KMS-11 (cell line): ENCODE data around the gene GDPD1.
"Not testable (repeated sequence)": the region's sequence is repeated elsewhere in the genome, so short reads cannot be mapped to it uniquely, and the experiment has no call there.

Source experiments
- H2AFZ ChIP-seq: fragments of 200-600 bp; sonication (generic); 2 replicates; pipeline ENCODE4 v1.6.1; 2016; ENCODE audit warnings: antibody characterized with exemption, mixed run types, low read depth
- H3K27ac ChIP-seq: fragments of 200-600 bp; sonication (generic); 2 replicates; pipeline ENCODE4 v1.6.1; 2016; ENCODE audit warnings: mild to moderate bottlenecking, mixed run types
- H3K27me3 ChIP-seq: fragments of 200-600 bp; sonication (generic); 2 replicates; pipeline ENCODE4 v1.6.1; 2017; ENCODE audit warnings: mild to moderate bottlenecking, low read depth, mixed run types, moderate library complexity; ENCODE audit not compliant: insufficient read depth
- H3K36me3 ChIP-seq: fragments of 200-600 bp; sonication (generic); 2 replicates; pipeline ENCODE4 v1.6.1; 2017; ENCODE audit warnings: mild to moderate bottlenecking, mixed run types; ENCODE audit not compliant: insufficient read depth
- H3K4me1 ChIP-seq: fragments of 200-600 bp; sonication (generic); 2 replicates; pipeline ENCODE4 v1.6.1; 2016; ENCODE audit warnings: mild to moderate bottlenecking, low read depth, mixed run types; ENCODE audit not compliant: poor library complexity, severe bottlenecking
- H3K4me2 ChIP-seq: fragments of 200-600 bp; sonication (generic); 2 replicates; pipeline ENCODE4 v1.7.0; 2016; ENCODE audit warnings: mild to moderate bottlenecking, mixed run types
- H3K4me3 ChIP-seq: fragments of 200-600 bp; sonication (generic); IDR thresholded peaks from 2 replicates; pipeline ENCODE4 v1.6.1; 2017; ENCODE audit warnings: low read depth, low read length, mixed read lengths; ENCODE audit not compliant: insufficient read depth
- H3K79me2 ChIP-seq: fragments of 200-600 bp; sonication (generic); 2 replicates; pipeline ENCODE4 v1.6.1; 2016; ENCODE audit warnings: low read depth, mixed run types; ENCODE audit not compliant: insufficient read depth
- H3K9ac ChIP-seq: fragments of 200-600 bp; sonication (generic); 2 replicates; pipeline ENCODE4 v1.6.1; 2016; ENCODE audit warnings: mild to moderate bottlenecking, mixed run types
- H4K20me1 ChIP-seq: fragments of 200-600 bp; sonication (generic); 2 replicates; pipeline ENCODE4 v1.6.1; 2016; ENCODE audit warnings: mild to moderate bottlenecking, mixed run types; ENCODE audit not compliant: insufficient read depth
- TF ChIP-seq, protein P1 (sequence below): fragments of 200-600 bp; sonication (generic); conservative IDR thresholded peaks from 2 replicates; pipeline ENCODE4 v1.6.1; 2017; ENCODE audit warnings: low read depth, mild to moderate bottlenecking, antibody characterized with exemption, low read length, moderate library complexity, mixed read lengths

Gene GDPD1

DNA sequence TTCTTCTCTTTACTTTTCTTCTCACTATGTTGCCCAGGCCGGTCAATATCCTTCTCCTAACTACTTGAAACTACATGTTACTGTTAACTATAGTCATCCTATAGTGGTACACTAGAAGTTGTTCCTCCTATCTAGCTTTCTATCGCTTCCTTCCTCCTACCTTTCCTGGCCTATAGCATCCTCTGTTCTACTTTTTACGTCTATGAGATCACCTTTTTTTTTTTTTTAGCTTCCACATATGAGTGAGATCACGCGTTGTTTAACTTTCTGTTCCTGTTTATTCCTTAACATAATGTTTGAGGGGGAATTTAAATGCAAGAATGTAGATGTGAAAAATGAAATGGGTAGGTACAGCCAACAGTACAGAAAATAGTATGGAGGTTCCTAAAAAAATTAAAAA lies 80.6 kb downstream of the GDPD1 start:
- Histone ChIP-seq H4K20me1 (no peaks in the 10 kb centered on the region), H3K36me3 (no peaks in the 10 kb centered on the region), H3K4me2 (no peak overlapping the region), H3K4me3 (no peak overlapping the region), H3K79me2 (no peaks in the 10 kb centered on the region), H3K4me1 (no peaks in the 10 kb centered on the region), H3K27ac (no peak overlapping the region), H3K9ac (no peak overlapping the region), H2AFZ (no peak overlapping the region), H3K27me3 (no peaks in the 10 kb centered on the region)
- TF ChIP-seq, protein P1, sequence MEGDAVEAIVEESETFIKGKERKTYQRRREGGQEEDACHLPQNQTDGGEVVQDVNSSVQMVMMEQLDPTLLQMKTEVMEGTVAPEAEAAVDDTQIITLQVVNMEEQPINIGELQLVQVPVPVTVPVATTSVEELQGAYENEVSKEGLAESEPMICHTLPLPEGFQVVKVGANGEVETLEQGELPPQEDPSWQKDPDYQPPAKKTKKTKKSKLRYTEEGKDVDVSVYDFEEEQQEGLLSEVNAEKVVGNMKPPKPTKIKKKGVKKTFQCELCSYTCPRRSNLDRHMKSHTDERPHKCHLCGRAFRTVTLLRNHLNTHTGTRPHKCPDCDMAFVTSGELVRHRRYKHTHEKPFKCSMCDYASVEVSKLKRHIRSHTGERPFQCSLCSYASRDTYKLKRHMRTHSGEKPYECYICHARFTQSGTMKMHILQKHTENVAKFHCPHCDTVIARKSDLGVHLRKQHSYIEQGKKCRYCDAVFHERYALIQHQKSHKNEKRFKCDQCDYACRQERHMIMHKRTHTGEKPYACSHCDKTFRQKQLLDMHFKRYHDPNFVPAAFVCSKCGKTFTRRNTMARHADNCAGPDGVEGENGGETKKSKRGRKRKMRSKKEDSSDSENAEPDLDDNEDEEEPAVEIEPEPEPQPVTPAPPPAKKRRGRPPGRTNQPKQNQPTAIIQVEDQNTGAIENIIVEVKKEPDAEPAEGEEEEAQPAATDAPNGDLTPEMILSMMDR, result no peak

DNA sequence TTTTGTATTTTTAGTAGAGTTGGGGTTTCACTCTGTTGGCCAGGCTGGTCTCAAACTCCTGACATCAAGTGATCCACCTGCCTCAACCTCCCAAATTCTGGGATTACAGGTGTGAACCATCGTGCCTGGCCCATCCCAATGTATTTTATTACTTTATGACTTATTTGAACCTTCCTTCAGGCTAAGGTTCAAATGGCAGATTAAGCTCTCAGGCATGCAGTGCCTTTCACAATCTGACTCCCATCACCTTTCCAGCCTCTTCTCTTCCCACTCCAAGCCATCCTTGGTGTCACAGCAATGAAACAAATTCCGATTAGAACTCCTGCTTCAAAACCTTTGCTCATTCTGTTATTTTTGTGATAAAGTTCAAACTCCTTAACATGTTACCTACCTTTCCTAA lies 84.5 kb downstream of the GDPD1 start:
- H2AFZ ChIP-seq, result no peak overlapping the region
- TF ChIP-seq, protein P1, result no peak
- H4K20me1 ChIP-seq, result no peaks in the 10 kb centered on the region
- no peak overlapping the region for H3K9ac ChIP-seq
- no peaks in the 10 kb centered on the region for H3K4me1 ChIP-seq
- no peaks in the 10 kb centered on the region for H3K36me3 ChIP-seq
- H3K27me3 ChIP-seq, result no peaks in the 10 kb centered on the region
- no peaks in the 10 kb centered on the region for H3K79me2 ChIP-seq
- no peak overlapping the region for H3K4me3 ChIP-seq
- no peak overlapping the region for H3K4me2 ChIP-seq
- no peak overlapping the region for H3K27ac ChIP-seq

DNA sequence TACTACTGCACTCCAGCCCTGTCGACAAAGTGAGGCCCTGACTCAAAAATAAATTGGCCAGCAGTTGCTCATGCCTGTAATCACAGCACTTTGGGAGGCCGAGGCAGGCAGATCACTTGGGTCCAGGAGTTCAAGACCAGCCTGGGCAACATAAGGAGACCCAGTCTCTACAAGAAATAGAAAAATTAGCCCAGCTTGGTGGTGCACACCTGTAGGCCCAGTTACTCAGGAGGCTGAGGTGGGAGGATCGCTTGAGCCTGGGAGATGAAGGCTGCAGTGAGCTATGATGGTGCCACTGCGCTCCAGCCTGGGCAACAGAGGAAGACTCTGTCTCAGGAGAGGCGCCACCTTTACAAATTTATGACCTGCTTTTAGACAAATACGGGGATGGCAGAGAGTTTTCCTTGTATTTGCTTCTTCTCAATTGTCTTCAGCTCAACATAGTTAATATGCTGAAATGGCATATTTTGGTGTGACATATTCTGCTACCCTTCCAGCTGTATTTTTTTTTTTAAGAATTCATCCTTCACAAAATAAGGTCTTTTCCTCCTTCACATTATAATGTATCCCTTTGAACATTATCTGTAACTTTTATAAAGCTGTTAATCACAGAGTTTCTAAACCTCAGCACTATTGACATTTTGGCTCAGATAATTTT lies 90.1 kb downstream of the GDPD1 start:
- no peak overlapping the region for H3K4me2 ChIP-seq
- H3K4me3 ChIP-seq, result no peak overlapping the region
- H3K79me2 ChIP-seq, result no peaks in the 10 kb centered on the region
- no peaks in the 10 kb centered on the region for H4K20me1 ChIP-seq
- H2AFZ ChIP-seq, result peak overlapping the region; percentile 27; the same call in 1 of the 2 replicates
- no peak overlapping the region for H3K27ac ChIP-seq
- H3K27me3 ChIP-seq, result no peaks in the 10 kb centered on the region
- H3K4me1 ChIP-seq, result peaks cover 5% of the 10 kb centered on the region
- no peaks in the 10 kb centered on the region for H3K36me3 ChIP-seq
- H3K9ac ChIP-seq, result no peak overlapping the region
- TF ChIP-seq, protein P1, result no peak

DNA sequence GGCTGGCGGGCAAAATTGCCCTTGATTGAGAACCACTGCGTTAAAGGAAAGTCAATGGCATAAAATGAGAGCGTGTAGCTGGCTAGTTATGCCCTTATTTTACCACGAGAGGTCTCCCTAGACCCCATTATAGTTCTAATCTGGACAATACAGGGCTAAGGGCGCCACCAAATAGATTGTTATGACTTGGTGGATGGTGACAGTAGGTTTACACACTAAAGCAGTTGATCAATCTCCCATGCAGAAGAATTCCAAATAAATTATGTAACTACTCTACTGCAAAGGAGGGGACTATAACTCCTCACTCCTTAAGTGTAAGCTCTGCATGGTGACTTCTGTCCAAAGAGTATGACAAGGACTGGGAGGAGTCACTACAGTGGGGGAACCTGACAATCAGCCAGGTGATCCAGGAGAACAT lies 90.7 kb downstream of the GDPD1 start:
- Histone ChIP-seq H3K36me3 (no peaks in the 10 kb centered on the region), H3K4me1 (peaks cover 5% of the 10 kb centered on the region), H3K79me2 (no peaks in the 10 kb centered on the region), H4K20me1 (no peaks in the 10 kb centered on the region), H3K4me3 (no peak overlapping the region), H3K27ac (no peak overlapping the region), H2AFZ (peak overlapping the region; percentile 27; the same call in 1 of the 2 replicates), H3K4me2 (no peak overlapping the region), H3K9ac (no peak overlapping the region), H3K27me3 (no peaks in the 10 kb centered on the region)
- TF ChIP-seq, protein P1, result peak; percentile 95

DNA sequence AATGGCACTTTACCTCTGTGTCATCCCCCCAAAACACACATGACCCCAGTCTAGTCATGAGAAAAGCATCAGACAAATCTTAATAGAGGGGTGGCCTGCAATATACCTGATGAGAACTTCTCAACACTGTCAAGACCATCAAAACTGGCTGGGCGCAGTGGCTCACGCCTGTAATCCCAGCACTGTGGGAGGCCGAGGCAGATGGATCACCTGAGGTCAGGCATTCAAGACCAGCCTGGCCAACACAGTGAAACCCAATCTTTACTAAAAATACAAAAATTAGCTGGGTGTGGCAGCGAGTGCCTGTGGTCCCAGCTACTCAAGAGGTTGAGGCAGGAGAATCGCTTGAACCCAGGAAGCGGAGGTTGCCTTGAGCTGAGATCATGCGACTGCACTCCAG lies 91.2 kb downstream of the GDPD1 start:
- H2AFZ ChIP-seq, H3K4me1 ChIP-seq, H3K36me3 ChIP-seq, H3K9ac ChIP-seq, H4K20me1 ChIP-seq, H3K27me3 ChIP-seq, H3K4me3 ChIP-seq, H3K79me2 ChIP-seq, H3K27ac ChIP-seq, H3K4me2 ChIP-seq: not testable (repeated sequence)
